B cell (primary cell): ENCODE results near the gene KIF25. TPM values are rescaled to one million over a fixed set of nuclear protein-coding genes. Genes with fewer than 3 reads are reported as not detected.

ENCODE experiments used
- ATAC-seq: fragments of 200-7000 bp; cut with Tn5 transposase; one replicate; pipeline ENCODE4 v1.10.0; 2021; ENCODE audit warnings: low read depth, mild to moderate bottlenecking, moderate number of reproducible peaks, moderate library complexity
- CTCF ChIA-PET: fragments of 350-600 bp; sonication (Branson Sonifier 250); formaldehyde crosslinking; loops from one replicate; lab custom pipeline; 2021; ENCODE audit warnings: antibody characterized with exemption, inconsistent platforms; lab: Charles Lee
- POLR2A ChIA-PET: fragments of 350-600 bp; sonication (Branson Sonifier 250); formaldehyde crosslinking; loops from one replicate; lab custom pipeline; 2021; ENCODE audit warnings: antibody characterized with exemption; lab: Charles Lee
- DNase-seq: peaks from one replicate; pipeline ENCODE4 v3.0.0; 2013
- H2AFZ ChIP-seq: 2 replicates; pipeline ENCODE4 v1.6.1; 2012; ENCODE audit warnings: mild to moderate bottlenecking, low read depth, low read length; ENCODE audit not compliant: insufficient read depth, poor library complexity, severe bottlenecking
- H3K27ac ChIP-seq, 2 donors: 1 replicate in 1 of 2; 2 replicates in 1 of 2; pipeline ENCODE4 v1.5.1; 2012 to 2013; ENCODE audit warnings: low read length in 2 of 2, mild to moderate bottlenecking in 2 of 2, moderate library complexity in 1 of 2
- H3K27me3 ChIP-seq, 4 experiments: fragments of 200-600 bp in 1 of 4; sonication (generic) in 1 of 4; replicated peaks in 1 of 4; 1 replicate in 2 of 4; 2 replicates in 2 of 4; pipeline versions ENCODE4 v1.6.1 to v1.7.0; 2013 to 2016; ENCODE audit warnings: low read length in 3 of 4, mild to moderate bottlenecking in 2 of 4, mixed read lengths in 1 of 4, moderate library complexity in 1 of 4; ENCODE audit not compliant: insufficient read depth in 4 of 4, control insufficient read depth in 3 of 4; ENCODE audit errors: control extremely low read depth in 1 of 4
- H3K36me3 ChIP-seq, 2 experiments: replicated peaks in 1 of 2; 1 replicate in 1 of 2; 2 replicates in 1 of 2; pipeline versions ENCODE4 v1.6.1 to v1.7.1; 2013; ENCODE audit warnings: low read length in 1 of 2; ENCODE audit not compliant: insufficient read depth in 2 of 2, control insufficient read depth in 1 of 2; ENCODE audit errors: control extremely low read depth in 1 of 2, extremely low read depth in 1 of 2
- H3K4me1 ChIP-seq, 2 donors: fragments of 200-600 bp in 1 of 2; sonication (generic) in 1 of 2; 1 replicate in 1 of 2; 2 replicates in 1 of 2; pipeline versions ENCODE4 v1.5.1 to v1.6.1; 2013 to 2017; ENCODE audit warnings: low read length in 2 of 2; ENCODE audit not compliant: control insufficient read depth in 2 of 2, insufficient read depth in 2 of 2
- H3K4me2 ChIP-seq: replicated peaks from 2 replicates; pipeline ENCODE3; 2012; ENCODE audit warnings: mild to moderate bottlenecking, low read depth, low read length; ENCODE audit not compliant: poor library complexity, severe bottlenecking
- H3K4me3 ChIP-seq, 5 experiments: fragments of 200-600 bp in 1 of 5; sonication (generic) in 1 of 5; 1 replicate in 3 of 5; 2 replicates in 2 of 5; pipeline versions ENCODE4 v1.5.1 to v1.7.0; 2011 to 2016; ENCODE audit warnings: low read length in 4 of 5, mild to moderate bottlenecking in 4 of 5, low read depth in 2 of 5, control low read depth in 1 of 5, moderate library complexity in 1 of 5; ENCODE audit not compliant: insufficient read depth in 1 of 5; ENCODE audit errors: control extremely low read depth in 1 of 5, extremely low read depth in 1 of 5
- H3K79me2 ChIP-seq: fragments of 200-600 bp; sonication (generic); one replicate; pipeline ENCODE4 v1.6.0; 2016; ENCODE audit warnings: low read length; ENCODE audit not compliant: control insufficient read depth, insufficient read depth
- H3K9ac ChIP-seq: fragments of 200-600 bp; sonication (generic); 2 replicates; pipeline ENCODE4 v1.6.1; 2017; ENCODE audit warnings: mild to moderate bottlenecking, low read length, moderate library complexity
- H3K9me3 ChIP-seq, 3 donors: one replicate each; pipeline versions ENCODE4 v1.6.1 to v1.7.1; 2013; ENCODE audit warnings: low read length in 2 of 3; ENCODE audit not compliant: control insufficient read depth in 2 of 3, insufficient read depth in 1 of 3; ENCODE audit errors: control extremely low read depth in 1 of 3
- H4K20me1 ChIP-seq: 2 replicates; pipeline ENCODE4 v1.6.0; 2012; ENCODE audit warnings: mild to moderate bottlenecking, low read length; ENCODE audit not compliant: insufficient read depth, control insufficient read depth, poor library complexity, severe bottlenecking
- H3K27ac Mint-ChIP-seq: one replicate; pipeline ENCODE4 v1.8.0; 2021; ENCODE audit warnings: mixed read lengths
- H3K27me3 Mint-ChIP-seq: one replicate; pipeline ENCODE4 v1.8.0; 2021; ENCODE audit warnings: mixed read lengths
- H3K4me1 Mint-ChIP-seq: one replicate; pipeline ENCODE4 v1.8.0; 2021; ENCODE audit warnings: mixed read lengths
- H3K4me3 Mint-ChIP-seq: one replicate; pipeline ENCODE4 v1.8.0; 2021; ENCODE audit warnings: mixed read lengths
- H3K9me3 Mint-ChIP-seq: one replicate; pipeline ENCODE4 v1.8.0; 2022; ENCODE audit warnings: mixed read lengths; ENCODE audit not compliant: insufficient read depth
- EZH2 ChIP-seq: IDR thresholded peaks from 2 replicates; pipeline ENCODE4 v1.6.1; 2012; ENCODE audit warnings: borderline replicate concordance, low read depth, mild to moderate bottlenecking, moderate library complexity, low read length; ENCODE audit not compliant: insufficient read depth, poor library complexity, severe bottlenecking
- WGBS: methylation state at CpG from one replicate; pipeline ENCODE4 v1.1.5; 2013; ENCODE audit warnings: missing lambda C conversion rate; ENCODE audit not compliant: insufficient coverage; 5-methylcytosine and 5-hydroxymethylcytosine counted together
- intact Hi-C: fragments of 100-400 bp; cut with micrococcal nuclease; formaldehyde crosslinking; loops from one replicate; pipeline ENCODE4 v1.10.0; 2022
- polyA plus RNA-seq: library from polyadenylated mRNA; depleted of rRNA; stranded (reverse); fragments of >200 nt; gene quantifications from 2 replicates; pipeline ENCODE4 v1.2.3, GENCODE V29; 2012
- total RNA-seq, 2 donors: library from RNA; stranded (reverse); fragments of 120-200 nt in 1 of 2; gene quantifications; 1 replicate in 1 of 2; 2 replicates in 1 of 2; pipeline versions ENCODE4 v1.2.3 to v1.2.4, GENCODE V29; 2013 to 2022
- TF ChIP-seq, protein P1 (sequence below): fragments of 200-600 bp; IDR thresholded peaks from one replicate; pipeline ENCODE4 v1.8.0; 2022; ENCODE audit warnings: antibody characterized with exemption, mild to moderate bottlenecking

The KIF25 gene
- total and polyA plus RNA-seq, 2 donors (not counting 1 experiment from before 2014, with no cell fraction given) = not detected

DNA sequence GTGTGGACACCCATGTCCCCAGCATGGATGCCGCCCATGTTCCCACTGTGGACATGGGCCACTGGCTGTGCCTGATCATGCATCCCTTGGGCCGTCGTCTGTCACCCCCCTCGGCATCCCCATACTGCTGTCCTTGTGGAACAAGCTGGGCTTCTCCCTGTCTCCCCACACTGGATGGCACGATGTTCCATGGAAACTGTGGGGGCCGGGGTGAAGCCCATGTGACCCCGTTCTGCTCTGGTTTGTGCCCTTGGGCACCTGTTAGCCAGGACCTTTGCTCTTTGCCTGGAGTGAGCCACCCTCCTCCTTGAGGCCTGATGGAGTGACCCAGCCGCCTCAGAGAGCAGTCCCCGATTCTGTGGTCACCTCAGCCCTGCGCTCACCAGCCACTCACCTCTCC is 89.1 kb downstream of the KIF25 start:
- H3K4me3 ChIP-seq = no peak overlapping the region
- no peaks in the 10 kb centered on the region for H3K27me3 ChIP-seq
- H3K4me1 ChIP-seq = no peaks in the 10 kb centered on the region
- no peaks in the 10 kb centered on the region for H3K27me3 Mint-ChIP-seq
- H2AFZ ChIP-seq = no peak overlapping the region
- ChIA-PET CTCF (no interaction called here), POLR2A (no interaction called here)
- H3K27ac ChIP-seq = no peak overlapping the region
- intact Hi-C loops = no loop called here
- DNase-seq = no peak
- peaks cover 0 to 17% (median 0%) of the 10 kb centered on the region in 3 donors for H3K9me3 ChIP-seq
- no peaks in the 10 kb centered on the region for H3K4me1 Mint-ChIP-seq
- H3K9ac ChIP-seq = no peak overlapping the region
- no peaks in the 10 kb centered on the region for H3K36me3 ChIP-seq
- H3K79me2 ChIP-seq = no peaks in the 10 kb centered on the region
- H3K4me3 Mint-ChIP-seq = no peak overlapping the region
- 96% methylated on average over 10 of the region's 10 CpGs for WGBS
- H3K9me3 Mint-ChIP-seq = no peaks in the 10 kb centered on the region
- H3K27ac Mint-ChIP-seq = no peak overlapping the region
- no peaks in the 10 kb centered on the region for H4K20me1 ChIP-seq
- H3K4me2 ChIP-seq = no peak overlapping the region
- TF ChIP-seq EZH2 = no peak
- TF ChIP-seq, protein P1, sequence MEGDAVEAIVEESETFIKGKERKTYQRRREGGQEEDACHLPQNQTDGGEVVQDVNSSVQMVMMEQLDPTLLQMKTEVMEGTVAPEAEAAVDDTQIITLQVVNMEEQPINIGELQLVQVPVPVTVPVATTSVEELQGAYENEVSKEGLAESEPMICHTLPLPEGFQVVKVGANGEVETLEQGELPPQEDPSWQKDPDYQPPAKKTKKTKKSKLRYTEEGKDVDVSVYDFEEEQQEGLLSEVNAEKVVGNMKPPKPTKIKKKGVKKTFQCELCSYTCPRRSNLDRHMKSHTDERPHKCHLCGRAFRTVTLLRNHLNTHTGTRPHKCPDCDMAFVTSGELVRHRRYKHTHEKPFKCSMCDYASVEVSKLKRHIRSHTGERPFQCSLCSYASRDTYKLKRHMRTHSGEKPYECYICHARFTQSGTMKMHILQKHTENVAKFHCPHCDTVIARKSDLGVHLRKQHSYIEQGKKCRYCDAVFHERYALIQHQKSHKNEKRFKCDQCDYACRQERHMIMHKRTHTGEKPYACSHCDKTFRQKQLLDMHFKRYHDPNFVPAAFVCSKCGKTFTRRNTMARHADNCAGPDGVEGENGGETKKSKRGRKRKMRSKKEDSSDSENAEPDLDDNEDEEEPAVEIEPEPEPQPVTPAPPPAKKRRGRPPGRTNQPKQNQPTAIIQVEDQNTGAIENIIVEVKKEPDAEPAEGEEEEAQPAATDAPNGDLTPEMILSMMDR = no peak
- ATAC-seq = no peak

DNA sequence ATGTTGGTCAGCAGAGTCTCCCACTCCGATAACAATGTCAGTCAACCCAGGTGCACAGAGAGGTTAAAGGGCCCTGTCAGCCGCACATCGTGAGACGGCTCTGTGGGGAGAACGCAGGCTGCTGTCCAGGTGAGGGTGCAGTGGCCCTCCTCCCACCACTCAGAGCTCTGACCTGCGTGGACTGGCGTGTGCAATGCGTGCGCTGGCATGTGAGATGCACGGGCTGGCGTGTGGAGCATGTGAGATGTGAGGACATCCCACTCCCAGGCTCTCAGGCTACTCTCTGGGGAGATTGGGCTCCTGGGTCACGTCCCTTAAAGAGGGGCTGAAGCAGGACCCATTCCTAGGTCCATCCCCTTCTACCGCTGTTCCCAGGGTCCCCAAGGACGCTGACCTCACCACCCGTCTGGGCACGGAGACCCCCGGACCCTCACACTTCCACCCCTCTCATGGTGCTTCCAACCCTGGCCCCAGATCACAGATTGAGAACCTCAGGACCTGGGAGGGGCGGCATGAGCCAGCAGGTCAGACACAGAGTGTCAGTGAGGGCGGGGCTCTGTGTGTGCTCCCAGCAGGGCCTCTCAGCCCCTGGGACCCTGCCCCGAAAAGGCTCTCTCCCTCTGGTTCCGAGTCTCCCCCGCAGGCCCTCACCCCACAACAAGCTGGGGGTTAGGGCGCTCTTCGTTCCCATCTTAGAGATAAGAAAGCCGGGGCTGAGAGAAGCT is 90.1 kb downstream of the KIF25 start:
- Mint-ChIP-seq H3K27me3 (no peaks in the 10 kb centered on the region), H3K4me3 (no peak overlapping the region), H3K4me1 (no peaks in the 10 kb centered on the region), H3K27ac (no peak overlapping the region), H3K9me3 (peaks cover 3% of the 10 kb centered on the region)
- no peak overlapping the region for H2AFZ ChIP-seq
- H4K20me1 ChIP-seq = no peaks in the 10 kb centered on the region
- no peaks in the 10 kb centered on the region for H3K36me3 ChIP-seq
- DNase-seq = no peak
- no peaks in the 10 kb centered on the region for H3K4me1 ChIP-seq
- no peaks in the 10 kb centered on the region for H3K27me3 ChIP-seq
- H3K79me2 ChIP-seq = no peaks in the 10 kb centered on the region
- H3K4me2 ChIP-seq = no peak overlapping the region
- H3K27ac ChIP-seq = no peak overlapping the region
- intact Hi-C loops = no loop called here
- 91% methylated on average over 14 of the region's 25 CpGs for WGBS
- ChIA-PET CTCF (no interaction called here), POLR2A (no interaction called here)
- no peak overlapping the region for H3K9ac ChIP-seq
- no peak for ATAC-seq
- H3K4me3 ChIP-seq = no peak overlapping the region
- TF ChIP-seq, protein P1 = no peak
- no peak for TF ChIP-seq EZH2
- peaks cover 0 to 27% (median 3%) of the 10 kb centered on the region in 3 donors for H3K9me3 ChIP-seq
